Measurements from ENCODE around the gene FGL2. TPM values are rescaled to one million over a fixed set of nuclear protein-coding genes. Genes with fewer than 3 reads are reported as not detected.
"Not testable (repeated sequence)": the region's sequence is repeated elsewhere in the genome, so short reads cannot be mapped to it uniquely, and the experiment has no call there.

Gene FGL2
- total and polyA plus RNA-seq, 9 donors, result 12.9 to 21.7 (median 18.5) TPM

DNA sequence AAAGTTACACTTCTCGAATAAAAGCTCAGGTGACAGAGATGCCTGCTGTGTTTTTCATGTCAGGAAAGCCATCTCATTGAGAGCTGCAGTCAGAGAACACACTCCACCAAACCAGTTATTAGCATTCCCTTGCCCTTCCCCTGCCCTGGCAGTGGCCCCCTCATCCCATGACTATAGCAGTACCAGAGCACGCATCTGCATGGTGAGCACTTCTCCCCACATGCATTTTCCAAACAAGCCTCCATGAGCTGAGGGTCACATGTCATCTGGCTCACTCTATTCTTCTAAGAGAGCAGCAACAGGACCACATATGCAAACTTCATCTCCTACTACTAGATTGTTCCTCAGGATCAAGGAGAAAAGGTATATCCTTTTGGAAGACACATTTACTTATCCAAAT, 42.4 kb upstream of the FGL2 start:
- peak; percentile 43 for DNase-seq
- H3K27me3 ChIP-seq (ENCODE audit: control insufficient read depth, insufficient read depth, low read length), result no peaks in the 10 kb centered on the region
- no peak overlapping the region for H3K27ac ChIP-seq (ENCODE audit: low read length)
- no peak overlapping the region for H3K4me3 ChIP-seq (ENCODE audit: low read length)
- H3K36me3 ChIP-seq (ENCODE audit: control insufficient read depth, insufficient read depth, low read length), result peaks cover 5% of the 10 kb centered on the region
- 100% methylated on average over 2 of the region's 2 CpGs for WGBS (ENCODE audit: insufficient coverage)
- H3K4me1 ChIP-seq (ENCODE audit: control insufficient read depth, insufficient read depth, low read length), result peaks cover 2% of the 10 kb centered on the region
- no peaks in the 10 kb centered on the region for H3K9me3 ChIP-seq (replicated peaks; ENCODE audit: control insufficient read depth, low read depth, low read length)

DNA sequence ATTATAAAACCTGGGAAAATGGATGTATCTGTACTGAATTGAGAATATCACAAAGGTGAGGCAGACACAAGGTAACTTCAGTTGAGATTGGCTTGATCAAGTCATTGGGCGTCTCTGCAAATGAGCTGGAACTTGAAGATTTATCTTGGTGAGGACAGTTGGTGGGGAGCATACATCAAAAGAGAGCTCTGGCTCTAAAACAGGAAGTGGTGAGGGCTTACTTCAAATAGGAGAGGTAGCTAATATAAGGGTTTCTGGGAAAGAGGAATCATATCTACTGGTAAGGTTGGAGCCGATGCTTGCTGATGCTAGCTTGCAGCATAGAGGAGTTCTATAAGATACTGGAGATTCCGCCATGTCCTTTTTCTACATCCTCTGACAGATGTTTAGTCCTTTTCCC, 39.9 kb upstream of the FGL2 start:
- Histone ChIP-seq H3K27me3 (ENCODE audit: control insufficient read depth, insufficient read depth, low read length) (no peaks in the 10 kb centered on the region), H3K4me3 (ENCODE audit: low read length) (no peak overlapping the region), H3K36me3 (ENCODE audit: control insufficient read depth, insufficient read depth, low read length) (peaks cover 5% of the 10 kb centered on the region), H3K9me3 (replicated peaks; ENCODE audit: control insufficient read depth, low read depth, low read length) (no peaks in the 10 kb centered on the region), H3K4me1 (ENCODE audit: control insufficient read depth, insufficient read depth, low read length) (peaks cover 2% of the 10 kb centered on the region), H3K27ac (ENCODE audit: low read length) (no peak overlapping the region)
- no peak for DNase-seq
- WGBS (ENCODE audit: insufficient coverage), result 85% methylated on average over 2 of the region's 3 CpGs

DNA sequence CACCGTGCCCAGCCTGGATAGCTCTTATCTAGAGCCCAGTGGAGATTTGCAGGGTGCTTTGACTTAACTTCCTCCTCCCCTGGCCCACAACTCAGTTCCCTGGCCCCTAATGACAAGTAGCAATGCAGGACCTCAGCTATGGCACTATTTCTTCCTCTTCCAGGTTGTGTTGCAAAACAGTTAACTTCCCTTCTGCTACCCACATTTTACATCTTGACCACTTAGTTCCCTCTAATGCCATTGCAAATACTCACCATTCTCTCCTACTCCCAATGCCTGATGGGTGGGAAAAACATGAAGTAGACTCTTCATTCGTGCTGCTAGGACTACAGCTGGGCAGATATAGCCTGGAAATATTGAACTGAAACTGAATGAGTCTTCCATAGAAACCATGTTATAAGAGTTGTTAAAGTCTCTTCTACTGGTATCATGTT, 39.1 kb upstream of the FGL2 start:
- DNase-seq, result peak; percentile 79
- Histone ChIP-seq H3K4me1 (ENCODE audit: control insufficient read depth, insufficient read depth, low read length) (peaks cover 2% of the 10 kb centered on the region), H3K27me3 (ENCODE audit: control insufficient read depth, insufficient read depth, low read length) (no peaks in the 10 kb centered on the region), H3K9me3 (replicated peaks; ENCODE audit: control insufficient read depth, low read depth, low read length) (no peaks in the 10 kb centered on the region), H3K36me3 (ENCODE audit: control insufficient read depth, insufficient read depth, low read length) (peaks cover 5% of the 10 kb centered on the region), H3K27ac (ENCODE audit: low read length) (no peak overlapping the region), H3K4me3 (ENCODE audit: low read length) (no peak overlapping the region)
- WGBS (ENCODE audit: insufficient coverage), result 80% methylated on average over 1 of the region's 2 CpGs

- H3K4me3 ChIP-seq (ENCODE audit: low read length), result no peak overlapping the region
- WGBS (ENCODE audit: insufficient coverage), result 84% methylated on average over 2 of the region's 2 CpGs
- H3K4me1 ChIP-seq (ENCODE audit: control insufficient read depth, insufficient read depth, low read length), result peaks cover 2% of the 10 kb centered on the region
- peaks cover 3% of the 10 kb centered on the region for H3K9me3 ChIP-seq (replicated peaks; ENCODE audit: control insufficient read depth, low read depth, low read length)
- H3K27ac ChIP-seq (ENCODE audit: low read length), result no peak overlapping the region
- H3K36me3 ChIP-seq (ENCODE audit: control insufficient read depth, insufficient read depth, low read length), result peaks cover 5% of the 10 kb centered on the region
- DNase-seq, result no peak
- H3K27me3 ChIP-seq (ENCODE audit: control insufficient read depth, insufficient read depth, low read length), result no peaks in the 10 kb centered on the region
These were observed 35.7 kb upstream of the FGL2 start for GRCh38 chr7:77235276-77235675.

DNA sequence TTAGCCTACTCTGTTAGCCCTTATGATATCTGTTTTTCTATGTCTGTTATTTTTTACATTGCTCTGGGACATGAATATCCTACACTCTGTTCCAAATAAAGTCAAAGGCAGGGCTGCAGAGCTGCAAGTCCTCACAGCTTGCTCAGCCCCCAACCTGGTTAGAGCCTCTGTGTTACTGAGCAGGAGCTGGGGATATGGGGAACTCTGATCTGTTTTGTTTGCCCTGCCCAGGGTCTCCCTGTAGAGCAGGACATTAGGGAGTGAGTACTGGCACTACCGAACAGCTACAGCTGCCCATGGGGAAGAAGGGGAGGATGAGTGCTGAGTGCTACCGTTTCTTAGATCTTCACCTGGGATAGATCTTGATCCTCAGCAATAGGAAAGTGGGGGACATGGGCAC, 32.8 kb upstream of the FGL2 start:
- Histone ChIP-seq H3K36me3 (ENCODE audit: control insufficient read depth, insufficient read depth, low read length) (peaks cover 3% of the 10 kb centered on the region), H3K27me3 (ENCODE audit: control insufficient read depth, insufficient read depth, low read length) (no peaks in the 10 kb centered on the region), H3K4me3 (ENCODE audit: low read length) (no peak overlapping the region), H3K27ac (ENCODE audit: low read length) (no peak overlapping the region), H3K9me3 (replicated peaks; ENCODE audit: control insufficient read depth, low read depth, low read length) (peaks cover 3% of the 10 kb centered on the region), H3K4me1 (ENCODE audit: control insufficient read depth, insufficient read depth, low read length) (no peaks in the 10 kb centered on the region)
- WGBS (ENCODE audit: insufficient coverage), result 83% methylated on average over 1 of the region's 2 CpGs
- no peak for DNase-seq

- not testable (repeated sequence) for H3K4me3 ChIP-seq (ENCODE audit: low read length); H3K9me3 ChIP-seq (replicated peaks; ENCODE audit: control insufficient read depth, low read depth, low read length); DNase-seq; H3K27me3 ChIP-seq (ENCODE audit: control insufficient read depth, insufficient read depth, low read length); H3K27ac ChIP-seq (ENCODE audit: low read length); H3K4me1 ChIP-seq (ENCODE audit: control insufficient read depth, insufficient read depth, low read length); H3K36me3 ChIP-seq (ENCODE audit: control insufficient read depth, insufficient read depth, low read length)
These were observed 29.2 kb upstream of the FGL2 start for GRCh38 chr7:77228795-77229194.

DNA sequence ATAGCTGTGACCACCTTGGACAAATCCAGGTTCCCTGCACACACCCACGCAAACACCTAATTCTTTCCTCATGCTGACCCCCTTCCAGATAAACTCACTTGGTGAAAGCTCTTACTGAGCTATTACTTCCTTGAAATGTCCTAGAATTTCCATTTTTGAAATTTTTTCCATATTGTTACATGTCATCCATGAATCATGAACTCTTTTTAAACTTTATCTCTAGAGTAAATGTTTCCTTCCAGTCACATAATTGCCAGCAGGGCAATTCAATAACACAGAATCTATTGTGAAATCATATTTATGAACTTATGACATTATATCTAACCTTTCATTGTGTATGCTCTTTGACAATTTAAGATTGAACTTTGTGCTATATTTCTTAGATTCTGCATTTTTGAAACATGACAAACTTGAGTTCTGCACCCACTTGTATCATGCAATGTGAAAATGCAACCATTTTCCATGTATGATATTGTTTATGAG, 26.8 kb upstream of the FGL2 start:
- Histone ChIP-seq H3K27ac (ENCODE audit: low read length) (no peak overlapping the region), H3K36me3 (ENCODE audit: control insufficient read depth, insufficient read depth, low read length) (no peaks in the 10 kb centered on the region), H3K4me3 (ENCODE audit: low read length) (no peak overlapping the region), H3K4me1 (ENCODE audit: control insufficient read depth, insufficient read depth, low read length) (peaks cover 8% of the 10 kb centered on the region), H3K27me3 (ENCODE audit: control insufficient read depth, insufficient read depth, low read length) (no peaks in the 10 kb centered on the region), H3K9me3 (replicated peaks; ENCODE audit: control insufficient read depth, low read depth, low read length) (peaks cover 3% of the 10 kb centered on the region)
- DNase-seq, result peak; percentile 57
- 88% methylated on average over 1 of the region's 1 CpG for WGBS (ENCODE audit: insufficient coverage)

DNA sequence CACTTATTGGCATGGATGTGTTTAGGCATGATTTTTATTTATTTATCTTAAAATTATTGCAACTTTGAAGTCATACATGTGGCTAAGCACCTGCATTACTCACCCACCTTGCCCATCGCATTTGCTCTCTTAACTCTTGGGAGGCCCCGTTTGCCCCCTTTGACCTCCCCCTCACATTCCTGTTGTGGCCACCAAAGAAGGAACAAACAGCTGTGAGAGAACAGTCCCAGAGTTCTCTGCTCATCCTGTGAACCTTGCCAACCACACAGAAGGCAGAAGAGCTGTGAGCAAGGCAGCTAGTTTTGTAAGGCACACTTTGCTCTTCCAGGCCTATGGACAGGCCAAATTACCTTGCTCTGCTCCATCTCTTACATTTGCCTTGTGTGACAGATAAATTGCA, 23.6 kb upstream of the FGL2 start:
- Histone ChIP-seq H3K36me3 (ENCODE audit: control insufficient read depth, insufficient read depth, low read length) (no peaks in the 10 kb centered on the region), H3K27ac (ENCODE audit: low read length) (no peak overlapping the region), H3K27me3 (ENCODE audit: control insufficient read depth, insufficient read depth, low read length) (no peaks in the 10 kb centered on the region), H3K4me3 (ENCODE audit: low read length) (no peak overlapping the region), H3K9me3 (replicated peaks; ENCODE audit: control insufficient read depth, low read depth, low read length) (peaks cover 2% of the 10 kb centered on the region), H3K4me1 (ENCODE audit: control insufficient read depth, insufficient read depth, low read length) (peaks cover 8% of the 10 kb centered on the region)
- peak; percentile 53 for DNase-seq
- 38% methylated on average over 2 of the region's 2 CpGs for WGBS (ENCODE audit: insufficient coverage)

DNA sequence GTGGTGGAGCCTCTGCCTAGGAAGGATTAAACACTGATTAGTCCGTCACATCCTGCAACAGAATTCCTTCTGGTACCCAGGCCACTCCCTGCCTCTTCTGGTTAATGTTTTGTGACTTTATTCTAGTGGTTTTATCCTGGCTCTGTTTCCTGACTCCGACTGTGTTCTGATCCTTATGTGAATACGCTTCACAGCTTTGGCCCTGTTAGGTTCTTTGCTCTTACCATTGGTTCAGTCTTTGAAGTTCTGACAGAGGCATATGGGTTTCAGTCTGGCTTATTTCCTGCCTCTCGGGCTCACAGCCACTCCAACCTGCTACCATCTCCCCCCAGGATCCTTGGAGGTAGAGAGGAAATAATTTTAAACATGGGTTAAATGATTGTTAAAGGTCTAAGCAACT, 23.2 kb upstream of the FGL2 start:
- whole genome bisulfite sequencing (ENCODE audit: insufficient coverage), result no CpG with 5 or more reads among the region's 4 CpGs
- peaks cover 8% of the 10 kb centered on the region for H3K4me1 ChIP-seq (ENCODE audit: control insufficient read depth, insufficient read depth, low read length)
- no peaks in the 10 kb centered on the region for H3K27me3 ChIP-seq (ENCODE audit: control insufficient read depth, insufficient read depth, low read length)
- H3K4me3 ChIP-seq (ENCODE audit: low read length), result no peak overlapping the region
- peaks cover 2% of the 10 kb centered on the region for H3K9me3 ChIP-seq (replicated peaks; ENCODE audit: control insufficient read depth, low read depth, low read length)
- H3K27ac ChIP-seq (ENCODE audit: low read length), result no peak overlapping the region
- DNase-seq, result no peak
- H3K36me3 ChIP-seq (ENCODE audit: control insufficient read depth, insufficient read depth, low read length), result no peaks in the 10 kb centered on the region

DNA sequence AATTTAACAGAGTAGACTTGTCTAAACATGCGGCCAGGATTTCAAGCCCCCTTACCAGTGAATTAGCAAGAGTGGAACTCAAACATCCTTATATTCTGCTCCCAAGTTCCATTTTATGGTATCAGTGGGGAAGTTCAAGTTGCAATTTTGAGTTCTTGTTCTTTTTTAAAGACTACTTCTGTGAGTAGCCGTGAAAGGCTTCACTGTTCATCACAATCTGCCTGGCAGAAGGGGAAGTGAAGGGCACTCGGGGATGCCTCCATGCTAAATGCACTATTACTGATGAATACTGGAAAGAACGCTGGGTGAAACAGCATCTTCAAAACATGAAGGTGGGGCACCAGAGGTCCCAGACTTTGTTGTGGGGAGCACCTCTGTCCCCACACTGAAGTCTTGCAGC, 22.4 kb upstream of the FGL2 start:
- Histone ChIP-seq H3K27ac (ENCODE audit: low read length) (no peak overlapping the region), H3K27me3 (ENCODE audit: control insufficient read depth, insufficient read depth, low read length) (no peaks in the 10 kb centered on the region), H3K9me3 (replicated peaks; ENCODE audit: control insufficient read depth, low read depth, low read length) (peaks cover 2% of the 10 kb centered on the region), H3K36me3 (ENCODE audit: control insufficient read depth, insufficient read depth, low read length) (no peaks in the 10 kb centered on the region), H3K4me1 (ENCODE audit: control insufficient read depth, insufficient read depth, low read length) (peaks cover 8% of the 10 kb centered on the region), H3K4me3 (ENCODE audit: low read length) (no peak overlapping the region)
- WGBS (ENCODE audit: insufficient coverage), result 75% methylated on average over 2 of the region's 4 CpGs
- DNase-seq, result peak; percentile 48

DNA sequence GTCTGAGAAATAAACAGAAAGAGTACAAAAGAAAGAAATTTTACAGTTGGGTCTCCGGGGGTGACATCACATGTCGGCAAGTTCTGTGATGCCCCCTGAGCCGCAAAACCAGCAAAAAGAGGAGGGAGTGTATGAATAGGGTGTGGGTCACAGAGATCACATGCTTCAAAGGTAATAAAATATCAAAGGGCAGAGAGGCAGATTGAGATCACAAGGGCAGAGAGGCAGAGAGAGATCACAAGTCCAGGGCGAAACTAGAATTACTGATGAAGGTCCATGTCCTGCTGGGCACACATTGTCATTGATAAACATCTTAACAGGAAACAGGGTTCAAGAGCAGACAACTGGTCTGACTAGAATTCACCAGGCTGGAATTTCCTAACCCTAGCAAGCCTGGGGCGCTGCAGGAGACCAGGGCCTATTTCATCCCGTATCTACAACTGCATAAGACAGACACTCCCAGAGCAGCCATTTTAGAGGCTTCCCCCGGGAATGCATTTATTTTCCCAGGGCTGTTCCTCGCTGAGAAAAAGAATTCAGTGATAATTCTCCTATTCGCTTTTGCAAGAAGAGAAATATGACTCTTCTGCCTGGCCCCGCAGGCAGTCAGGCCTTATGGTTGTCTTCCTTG, 20.2 kb upstream of the FGL2 start:
- DNase-seq; H3K4me3 ChIP-seq (ENCODE audit: low read length); H3K4me1 ChIP-seq (ENCODE audit: control insufficient read depth, insufficient read depth, low read length); H3K27me3 ChIP-seq (ENCODE audit: control insufficient read depth, insufficient read depth, low read length); H3K36me3 ChIP-seq (ENCODE audit: control insufficient read depth, insufficient read depth, low read length); H3K9me3 ChIP-seq (replicated peaks; ENCODE audit: control insufficient read depth, low read depth, low read length); H3K27ac ChIP-seq (ENCODE audit: low read length): not testable (repeated sequence)
- 89% methylated on average over 8 of the region's 10 CpGs for WGBS (ENCODE audit: insufficient coverage)

Measured in muscle of leg (tissue), 11 donors.